ENCODE measurements around the gene RAB40B.

The RAB40B gene

DNA sequence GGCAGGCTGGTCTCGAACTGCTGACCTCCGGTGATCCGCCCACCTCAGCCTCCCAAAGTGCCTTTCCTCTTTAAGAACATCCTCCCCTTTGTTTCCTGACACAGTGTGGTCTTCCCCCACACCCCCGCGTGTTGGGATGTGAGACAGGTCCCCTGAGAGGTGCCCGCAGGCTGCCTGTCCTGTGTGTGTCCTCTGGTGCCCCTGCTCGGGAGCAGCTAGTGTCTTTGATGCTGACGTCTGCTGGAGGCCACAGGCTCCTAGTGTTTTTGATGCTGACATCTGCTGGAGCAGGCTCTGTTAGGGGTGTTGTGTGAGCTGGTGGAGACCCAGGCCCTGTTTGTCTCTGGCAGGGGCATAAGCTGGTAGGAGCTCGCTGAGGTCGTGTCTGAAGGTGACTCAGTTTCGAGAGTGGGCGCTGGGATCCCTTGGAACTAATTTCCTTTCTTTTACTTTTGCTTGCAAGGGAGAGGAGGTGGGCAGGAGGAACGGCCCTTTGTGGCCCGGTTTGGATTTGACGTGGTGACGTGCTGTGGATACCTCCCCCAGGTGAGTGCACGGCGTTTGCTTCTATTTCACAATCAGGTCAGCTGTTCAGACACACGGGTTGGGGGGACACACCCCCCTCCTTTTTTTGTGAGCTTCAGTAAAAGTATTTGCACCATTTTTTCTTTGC, 24.0 kb upstream of the RAB40B start:
- TF ChIP-seq PPARA (CRISPR knock-in tag; IDR thresholded peaks at IDR 0.05; ENCODE audit: borderline replicate concordance) (no peak), ESRRG (CRISPR knock-in tag; IDR thresholded peaks at IDR 0.05) (no peak), TSHZ2 (CRISPR knock-in tag; IDR thresholded peaks at IDR 0.05) (no peak), GLIS3 (CRISPR knock-in tag; IDR thresholded peaks at IDR 0.05) (no peak), ZC3H10 (CRISPR knock-in tag; IDR thresholded peaks at IDR 0.05) (no peak), CREB5 (CRISPR knock-in tag; IDR thresholded peaks at IDR 0.05; ENCODE audit: low read depth) (no peak), POU6F1 (CRISPR knock-in tag; IDR thresholded peaks at IDR 0.05; ENCODE audit: borderline replicate concordance, low read depth) (no peak), BACH2 (CRISPR knock-in tag; IDR thresholded peaks at IDR 0.05; ENCODE audit: borderline replicate concordance) (no peak), ARNTL (CRISPR knock-in tag; IDR thresholded peaks at IDR 0.05; ENCODE audit: borderline replicate concordance, low read depth) (no peak)

GRCh38 chr17:82720204-82720603, 21.7 kb upstream of the RAB40B start:
- TF ChIP-seq RARB (CRISPR knock-in tag; IDR thresholded peaks at IDR 0.05) (no peak), OSR1 (CRISPR knock-in tag; IDR thresholded peaks at IDR 0.05) (no peak), ZNF8 (CRISPR knock-in tag; IDR thresholded peaks at IDR 0.05) (no peak)
- no peak for ATAC-seq

More for the DNA sequence above, 24.0 kb upstream of the RAB40B start:
- no peak for ATAC-seq

GRCh38 chr17:82718986-82719685, 20.6 kb upstream of the RAB40B start:
- no peak for TF ChIP-seq CREB5 (CRISPR knock-in tag; IDR thresholded peaks at IDR 0.05; ENCODE audit: low read depth)
- TF ChIP-seq TSHZ2 (CRISPR knock-in tag; IDR thresholded peaks at IDR 0.05), result no peak
- TF ChIP-seq, protein P1, sequence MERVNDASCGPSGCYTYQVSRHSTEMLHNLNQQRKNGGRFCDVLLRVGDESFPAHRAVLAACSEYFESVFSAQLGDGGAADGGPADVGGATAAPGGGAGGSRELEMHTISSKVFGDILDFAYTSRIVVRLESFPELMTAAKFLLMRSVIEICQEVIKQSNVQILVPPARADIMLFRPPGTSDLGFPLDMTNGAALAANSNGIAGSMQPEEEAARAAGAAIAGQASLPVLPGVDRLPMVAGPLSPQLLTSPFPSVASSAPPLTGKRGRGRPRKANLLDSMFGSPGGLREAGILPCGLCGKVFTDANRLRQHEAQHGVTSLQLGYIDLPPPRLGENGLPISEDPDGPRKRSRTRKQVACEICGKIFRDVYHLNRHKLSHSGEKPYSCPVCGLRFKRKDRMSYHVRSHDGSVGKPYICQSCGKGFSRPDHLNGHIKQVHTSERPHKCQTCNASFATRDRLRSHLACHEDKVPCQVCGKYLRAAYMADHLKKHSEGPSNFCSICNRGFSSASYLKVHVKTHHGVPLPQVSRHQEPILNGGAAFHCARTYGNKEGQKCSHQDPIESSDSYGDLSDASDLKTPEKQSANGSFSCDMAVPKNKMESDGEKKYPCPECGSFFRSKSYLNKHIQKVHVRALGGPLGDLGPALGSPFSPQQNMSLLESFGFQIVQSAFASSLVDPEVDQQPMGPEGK (CRISPR knock-in tag; IDR thresholded peaks at IDR 0.05; ENCODE audit: borderline replicate concordance), result no peak
- no peak for TF ChIP-seq TCF4 (CRISPR knock-in tag; IDR thresholded peaks at IDR 0.05; ENCODE audit: borderline replicate concordance)
- ATAC-seq, result no peak

Data from SK-N-SH treated with all-trans-retinoic acid at 6 μM for 48 hours (cell line).